BJ (cell line): Measurements from ENCODE around the gene ST6GALNAC4. TPM values are rescaled to one million over a fixed set of nuclear protein-coding genes. Genes with fewer than 3 reads are reported as not detected.

Source experiments
- CTCF ChIA-PET: fragments of 350-600 bp; formaldehyde crosslinking; extraction: SDS; loops from one replicate; lab custom pipeline; 2021; ENCODE audit warnings: antibody characterized with exemption, inconsistent platforms; lab: Yijun Ruan, JAX
- POLR2A ChIA-PET: fragments of 300-600 bp; sonication (Branson Sonifier 250); formaldehyde crosslinking; extraction: SDS; loops from one replicate; lab custom pipeline; 2021; ENCODE audit warnings: antibody characterized with exemption; lab: Charles Lee
- DNase-seq: peaks from one replicate; pipeline ENCODE4 v3.0.0-alpha.2; 2011; ENCODE audit warnings: low read depth
- H3K27me3 ChIP-seq: 2 replicates; pipeline ENCODE4 v1.6.0; 2011; ENCODE audit warnings: low read length; ENCODE audit not compliant: control insufficient read depth, insufficient read depth
- H3K36me3 ChIP-seq: 2 replicates; pipeline ENCODE4 v1.5.1; 2011; ENCODE audit warnings: low read length; ENCODE audit not compliant: control insufficient read depth, insufficient read depth
- H3K4me3 ChIP-seq: 2 replicates; pipeline ENCODE4 v1.5.1; 2011; ENCODE audit warnings: low read depth, mild to moderate bottlenecking, control low read depth, low read length
- polyA plus RNA-seq: library from polyadenylated mRNA; depleted of rRNA; stranded (reverse); fragments of >200 nt; gene quantifications from 2 replicates; pipeline ENCODE4 v1.2.3, GENCODE V29; 2011
- TF ChIP-seq, protein P1 (sequence below): IDR thresholded peaks from 2 replicates; pipeline ENCODE4 v1.5.1; 2011; ENCODE audit warnings: low read depth, mild to moderate bottlenecking, control low read depth, inconsistent platforms, low read length, moderate library complexity; ENCODE audit not compliant: insufficient read depth

ST6GALNAC4 gene
- polyA plus RNA-seq, 1 experiment = 35.5 TPM

DNA sequence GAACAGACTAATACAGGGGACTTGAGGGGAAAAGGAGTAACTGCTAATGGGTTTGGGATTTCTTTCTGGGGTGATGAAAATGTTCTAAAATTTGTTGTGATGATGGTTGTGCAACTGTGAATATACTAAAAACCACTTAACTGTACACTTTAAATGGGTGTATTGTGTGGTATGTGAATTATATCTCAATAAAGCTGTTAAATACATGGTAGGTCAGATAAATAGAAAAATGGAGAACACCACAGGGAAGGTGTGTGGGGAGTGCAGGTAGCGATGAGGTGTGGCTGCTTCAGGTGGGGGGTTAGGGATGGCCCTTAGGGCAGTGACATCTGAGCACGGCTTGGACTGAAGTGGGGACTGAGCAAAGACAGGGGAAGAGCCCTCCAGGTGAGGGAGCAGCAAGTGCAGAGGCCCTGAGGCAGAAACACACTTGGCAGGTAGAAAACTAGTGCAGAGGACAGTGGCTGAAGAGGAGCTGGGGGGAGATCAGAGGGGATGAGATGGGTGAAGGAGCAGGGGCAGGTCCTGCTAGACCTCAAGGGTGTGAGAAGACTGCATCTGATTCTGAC is 43.1 kb upstream of the ST6GALNAC4 start:
- DNase-seq = no peak
- POLR2A ChIA-PET = no interaction called here
- CTCF ChIA-PET = interaction anchor here (0.7 to 5.9 kb wide), 4 partner anchors 10 to 114 kb away, joined by 3 to 56 read pairs (median 8); no protein-coding TSS in a partner anchor
- H3K27me3 ChIP-seq = no peaks in the 10 kb centered on the region
- TF ChIP-seq, protein P1, sequence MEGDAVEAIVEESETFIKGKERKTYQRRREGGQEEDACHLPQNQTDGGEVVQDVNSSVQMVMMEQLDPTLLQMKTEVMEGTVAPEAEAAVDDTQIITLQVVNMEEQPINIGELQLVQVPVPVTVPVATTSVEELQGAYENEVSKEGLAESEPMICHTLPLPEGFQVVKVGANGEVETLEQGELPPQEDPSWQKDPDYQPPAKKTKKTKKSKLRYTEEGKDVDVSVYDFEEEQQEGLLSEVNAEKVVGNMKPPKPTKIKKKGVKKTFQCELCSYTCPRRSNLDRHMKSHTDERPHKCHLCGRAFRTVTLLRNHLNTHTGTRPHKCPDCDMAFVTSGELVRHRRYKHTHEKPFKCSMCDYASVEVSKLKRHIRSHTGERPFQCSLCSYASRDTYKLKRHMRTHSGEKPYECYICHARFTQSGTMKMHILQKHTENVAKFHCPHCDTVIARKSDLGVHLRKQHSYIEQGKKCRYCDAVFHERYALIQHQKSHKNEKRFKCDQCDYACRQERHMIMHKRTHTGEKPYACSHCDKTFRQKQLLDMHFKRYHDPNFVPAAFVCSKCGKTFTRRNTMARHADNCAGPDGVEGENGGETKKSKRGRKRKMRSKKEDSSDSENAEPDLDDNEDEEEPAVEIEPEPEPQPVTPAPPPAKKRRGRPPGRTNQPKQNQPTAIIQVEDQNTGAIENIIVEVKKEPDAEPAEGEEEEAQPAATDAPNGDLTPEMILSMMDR = no peak
- H3K36me3 ChIP-seq = no peaks in the 10 kb centered on the region; the same call in 1 of the 2 replicates
- no peak overlapping the region for H3K4me3 ChIP-seq

DNA sequence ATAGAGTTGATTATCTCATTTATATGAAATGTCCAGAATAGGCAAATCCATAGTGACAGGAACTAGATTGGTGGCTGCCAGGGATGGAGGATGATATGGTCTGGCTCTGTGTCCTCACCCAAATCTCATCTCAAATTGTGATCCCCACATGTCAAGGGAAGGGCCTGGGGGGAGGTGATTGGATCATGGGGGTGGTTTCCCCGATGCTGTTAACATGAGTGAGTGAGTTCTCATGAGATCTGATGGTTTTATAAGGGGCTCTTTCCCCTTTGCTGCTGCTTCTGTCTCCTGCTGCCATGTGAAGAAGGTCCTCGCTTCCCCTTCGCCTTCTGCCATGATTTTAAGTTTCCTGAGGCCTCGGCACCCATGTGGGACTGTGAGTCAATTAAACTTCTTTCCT is 42.6 kb upstream of the ST6GALNAC4 start:
- Histone ChIP-seq H3K4me3 (no peak overlapping the region), H3K36me3 (no peaks in the 10 kb centered on the region; the same call in 1 of the 2 replicates), H3K27me3 (no peaks in the 10 kb centered on the region)
- ChIA-PET POLR2A (no interaction called here), CTCF (interaction anchor here (0.6 to 5.9 kb wide), 3 partner anchors 15 to 114 kb away, joined by 3 to 56 read pairs (median 3); no protein-coding TSS in a partner anchor)
- DNase-seq = no peak
- TF ChIP-seq, protein P1 = no peak

DNA sequence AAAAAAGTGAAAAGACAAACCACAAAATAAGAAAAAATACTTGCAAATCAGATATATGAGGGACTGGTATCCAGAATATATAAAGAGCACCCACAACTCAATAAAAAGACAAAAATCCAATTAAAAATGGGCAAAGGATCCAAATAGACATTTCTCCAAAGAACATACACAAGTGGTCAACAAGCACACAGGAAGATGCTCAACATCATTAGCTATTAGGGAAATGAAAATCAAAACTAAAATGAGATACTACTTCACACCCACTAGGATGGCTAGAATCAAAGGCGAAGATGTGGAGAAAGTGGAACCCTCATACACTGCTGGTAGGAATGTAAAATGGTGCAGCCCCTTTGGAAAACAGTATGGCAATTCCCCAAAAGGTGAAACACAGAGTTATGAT is 41.9 kb upstream of the ST6GALNAC4 start:
- TF ChIP-seq, protein P1 = no peak
- Histone ChIP-seq H3K36me3 (no peaks in the 10 kb centered on the region; the same call in 1 of the 2 replicates), H3K4me3 (no peak overlapping the region), H3K27me3 (no peaks in the 10 kb centered on the region)
- no peak for DNase-seq
- ChIA-PET CTCF (interaction anchor here (0.6 to 5.9 kb wide), 2 partner anchors 15 to 68 kb away, joined by 3 to 56 read pairs; no protein-coding TSS in a partner anchor), POLR2A (no interaction called here)

DNA sequence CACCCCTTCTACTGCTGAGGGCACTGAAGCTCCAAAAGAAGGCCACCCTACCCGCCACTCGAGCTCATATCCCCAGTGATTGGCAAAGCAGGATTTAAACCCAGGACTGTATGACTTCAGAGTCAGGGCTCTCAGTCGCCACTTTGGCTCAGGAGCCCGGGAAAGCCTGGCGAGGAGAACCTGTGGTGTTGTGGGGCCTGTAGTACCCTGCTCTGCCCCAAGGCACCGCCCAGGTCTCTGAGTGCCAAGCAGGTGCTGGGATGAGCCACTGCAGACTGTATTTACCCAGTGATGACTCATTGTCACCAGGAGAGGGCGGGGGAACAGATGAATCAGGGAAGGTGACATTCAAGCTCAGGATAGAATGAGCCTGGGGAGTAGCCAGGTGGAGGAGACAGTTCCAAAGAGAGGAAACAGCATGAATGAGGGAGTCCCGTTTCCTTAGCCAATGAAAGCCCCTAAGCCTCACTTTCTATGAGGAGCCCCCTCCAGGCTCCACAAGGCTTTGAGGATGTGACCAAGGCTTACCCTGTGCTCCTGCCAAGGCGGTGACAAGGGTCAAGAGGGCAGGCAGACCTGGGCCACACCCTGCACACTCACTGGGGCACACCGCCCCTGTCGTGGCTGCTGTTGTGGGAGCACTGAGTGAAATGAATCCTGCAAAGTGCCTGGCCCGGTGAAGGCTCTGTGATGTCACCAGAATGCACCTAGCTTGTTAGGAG is 38.6 kb upstream of the ST6GALNAC4 start:
- H3K4me3 ChIP-seq = no peak overlapping the region
- ChIA-PET CTCF (interaction anchor here (1.9 to 4.3 kb wide), 3 partner anchors 12 to 162 kb away, joined by 7 to 32 read pairs (median 27); no protein-coding TSS in a partner anchor), POLR2A (no interaction called here)
- no peak for DNase-seq
- H3K27me3 ChIP-seq = no peaks in the 10 kb centered on the region
- H3K36me3 ChIP-seq = no peaks in the 10 kb centered on the region; the same call in none of the 2 replicates
- TF ChIP-seq, protein P1 = no peak

DNA sequence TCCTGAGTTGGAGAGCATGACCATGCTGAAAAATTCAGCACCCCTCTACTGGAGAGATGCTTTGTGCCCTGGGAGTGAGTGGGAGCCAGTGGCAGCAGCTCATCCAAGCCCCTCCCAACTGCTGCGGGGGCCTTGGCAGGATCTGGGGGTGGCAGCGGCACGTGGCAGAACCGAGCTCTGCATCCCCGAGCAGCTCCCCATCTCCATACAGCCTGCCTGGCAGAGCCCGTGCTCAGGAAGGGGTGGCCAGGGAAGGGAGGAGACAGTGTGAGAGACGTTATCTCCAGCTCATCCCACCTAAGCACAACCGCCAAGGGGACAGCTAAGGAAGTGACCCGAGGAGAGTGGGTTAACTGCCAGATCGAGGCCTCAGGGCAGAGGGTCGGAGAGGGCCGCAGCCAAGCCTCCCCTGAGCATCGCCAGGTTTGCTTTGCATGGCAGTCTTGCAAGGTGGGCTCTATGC is 38.0 kb upstream of the ST6GALNAC4 start:
- no peak for DNase-seq
- Histone ChIP-seq H3K36me3 (peaks cover 3% of the 10 kb centered on the region), H3K27me3 (no peaks in the 10 kb centered on the region), H3K4me3 (no peak overlapping the region)
- TF ChIP-seq, protein P1 = no peak
- POLR2A ChIA-PET = no interaction called here
- CTCF ChIA-PET = interaction anchor here (1.9 to 4.3 kb wide), 3 partner anchors 11 to 163 kb away, joined by 7 to 32 read pairs (median 27); no protein-coding TSS in a partner anchor
